HepG2 (cell line): ENCODE measurements around the gene PFDN2. TPM values are rescaled to one million over a fixed set of nuclear protein-coding genes. Genes with fewer than 3 reads are reported as not detected.

Source experiments
- ARID5B ChIP-seq: IDR thresholded peaks from 2 replicates; pipeline ENCODE4 v1.4.0; 2020; ENCODE audit warnings: mild to moderate bottlenecking, missing genetic modification reagents
- CC2D1A ChIP-seq: sonication (generic); formaldehyde crosslinking; IDR thresholded peaks from 2 replicates; pipeline ENCODE4 v1.8.1; 2023; ENCODE audit warnings: mild to moderate bottlenecking, missing genetic modification reagents
- GABPB1 ChIP-seq: IDR thresholded peaks from 2 replicates; pipeline ENCODE4 v1.6.1; 2016; ENCODE audit warnings: mild to moderate bottlenecking, missing genetic modification reagents, moderate library complexity, missing compliant biosample characterization
- LBX2 ChIP-seq: sonication (generic); formaldehyde crosslinking; IDR thresholded peaks from 2 replicates; pipeline ENCODE4 v1.5.0; 2020; ENCODE audit warnings: missing genetic modification reagents, mild to moderate bottlenecking, borderline replicate concordance
- LCORL ChIP-seq, 2 experiments: fragments of 450-650 bp in 1 of 2; sonication (generic) in 1 of 2; formaldehyde crosslinking in 1 of 2; IDR thresholded peaks; 2 replicates each; pipeline versions ENCODE4 v1.5.0 to v1.6.1; 2017 to 2020; ENCODE audit warnings: antibody characterized with exemption in 1 of 2, missing genetic modification reagents in 1 of 2
- MXD4 ChIP-seq: IDR thresholded peaks from 2 replicates; pipeline ENCODE4 v1.6.1; 2016; ENCODE audit warnings: mild to moderate bottlenecking, missing biosample characterization, missing genetic modification reagents
- MZF1 ChIP-seq: sonication (generic); formaldehyde crosslinking; IDR thresholded peaks from 2 replicates; pipeline ENCODE4 v1.8.1; 2023; ENCODE audit warnings: mild to moderate bottlenecking, missing genetic modification reagents, borderline replicate concordance
- NFYC ChIP-seq: IDR thresholded peaks from 2 replicates; pipeline ENCODE4 v1.6.1; 2016; ENCODE audit warnings: missing genetic modification reagents, missing compliant biosample characterization
- PITX1 ChIP-seq: sonication (generic); formaldehyde crosslinking; IDR thresholded peaks from 2 replicates; pipeline ENCODE4 v1.5.1; 2020; ENCODE audit warnings: mild to moderate bottlenecking, missing genetic modification reagents
- SNAPC5 ChIP-seq: sonication (generic); formaldehyde crosslinking; IDR thresholded peaks from 2 replicates; pipeline ENCODE4 v1.8.1; 2023; ENCODE audit warnings: mild to moderate bottlenecking, missing genetic modification reagents, borderline replicate concordance
- ZBTB21 ChIP-seq: sonication (generic); formaldehyde crosslinking; IDR thresholded peaks from 2 replicates; pipeline ENCODE4 v1.4.0; 2020; ENCODE audit warnings: missing genetic modification reagents
- ZNF12 ChIP-seq: sonication (generic); formaldehyde crosslinking; IDR thresholded peaks from 2 replicates; pipeline ENCODE4 v1.5.0; 2020; ENCODE audit warnings: missing genetic modification reagents
- ZNF121 ChIP-seq: sonication (generic); formaldehyde crosslinking; IDR thresholded peaks from 2 replicates; pipeline ENCODE4 v1.5.0; 2020; ENCODE audit warnings: mild to moderate bottlenecking, missing genetic modification reagents
- ZNF292 ChIP-seq: sonication (generic); formaldehyde crosslinking; IDR thresholded peaks from 2 replicates; pipeline ENCODE4 v1.8.1; 2022; ENCODE audit warnings: mild to moderate bottlenecking, low read depth, missing genetic modification reagents, borderline replicate concordance
- ZNF501 ChIP-seq: sonication (generic); formaldehyde crosslinking; IDR thresholded peaks from 2 replicates; pipeline ENCODE4 v1.5.1; 2020; ENCODE audit warnings: mild to moderate bottlenecking, moderate library complexity, missing genetic modification reagents
- ZNF513 ChIP-seq: sonication (generic); formaldehyde crosslinking; conservative IDR thresholded peaks from 2 replicates; pipeline ENCODE4 v1.5.0; 2020; ENCODE audit warnings: missing genetic modification reagents
- ZNF556 ChIP-seq: sonication (generic); formaldehyde crosslinking; IDR thresholded peaks from 2 replicates; pipeline ENCODE4 v1.4.0; 2020; ENCODE audit warnings: mild to moderate bottlenecking, missing genetic modification reagents, borderline replicate concordance
- ZNF569 ChIP-seq: sonication (generic); formaldehyde crosslinking; IDR thresholded peaks from 2 replicates; pipeline ENCODE4 v1.5.0; 2020; ENCODE audit warnings: mild to moderate bottlenecking, missing genetic modification reagents, moderate library complexity, borderline replicate concordance
- ZUFSP ChIP-seq: sonication (generic); formaldehyde crosslinking; IDR thresholded peaks from 2 replicates; pipeline ENCODE4 v1.9.0; 2021; ENCODE audit warnings: missing genetic modification reagents, mild to moderate bottlenecking, borderline replicate concordance
- polyA plus RNA-seq, 8 experiments: library from polyadenylated mRNA; depleted of rRNA in 3 of 8; stranded (reverse) in 7 of 8; unstranded in 1 of 8; fragments of >200 nt; fragmentation: Illumina TruSeq in 4 of 8; extraction: Trizol in 4 of 8; gene quantifications; 2 replicates each; pipeline versions ENCODE4 v1.2.1 to v1.2.3, GENCODE V29; 2011 to 2016; ENCODE audit warnings: low read depth in 4 of 8, missing spikeins in 1 of 8, mixed read lengths in 1 of 8; ENCODE audit not compliant: insufficient read depth in 1 of 8
- total RNA-seq, 5 experiments: library from RNA; depleted of rRNA; stranded (reverse); fragments of >200 nt; fragmentation: Illumina TruSeq; extraction: Trizol; gene quantifications; 2 replicates each; pipeline ENCODE4 v1.2.3, GENCODE V29; 2016; ENCODE audit warnings: low read depth in 1 of 5
- TF ChIP-seq, protein P1 (sequence below): sonication (generic); formaldehyde crosslinking; IDR thresholded peaks from 2 replicates; pipeline ENCODE4 v1.4.0; 2020; ENCODE audit warnings: missing genetic modification reagents, low read depth, mild to moderate bottlenecking, borderline replicate concordance

PFDN2 gene
- total and polyA plus RNA-seq, 2 of the 13 experiments (the other 11 are each of a cell fraction or from before 2014, with no cell fraction given), result 62.6 to 63.6 TPM

GRCh38 chr1:161082996-161083747 lies 34.7 kb downstream of the PFDN2 start (continued):
- TF ChIP-seq ARID5B (CRISPR knock-in tag) (0 out of 2 replicates have a peak, but pooled peaks have one; percentile 30), ZNF513 (CRISPR knock-in tag) (no peak), ZUFSP (CRISPR knock-in tag) (no peak), ZNF556 (0 out of 2 replicates have a peak, but pooled peaks have one; percentile 31), ZBTB21 (CRISPR knock-in tag) (peak; percentile 98), CC2D1A (no peak), ZNF12 (peak; percentile 91), LCORL (IDR thresholded peaks at IDR 0.05) (no peak), LCORL (CRISPR knock-in tag; IDR thresholded peaks at IDR 0.05) (peak; percentile 34; the same call in 1 of the 2 replicates), GABPB1 (no peak), SNAPC5 (CRISPR knock-in tag) (no peak), LBX2 (CRISPR knock-in tag) (no peak), MZF1 (CRISPR knock-in tag) (no peak), ZNF501 (CRISPR knock-in tag) (no peak), ZNF121 (peak; percentile 92), NFYC (CRISPR knock-in tag) (no peak), MXD4 (CRISPR knock-in tag) (no peak), ZNF569 (CRISPR knock-in tag) (no peak), PITX1 (no peak), ZNF292 (CRISPR knock-in tag) (no peak)
- TF ChIP-seq, protein P1, sequence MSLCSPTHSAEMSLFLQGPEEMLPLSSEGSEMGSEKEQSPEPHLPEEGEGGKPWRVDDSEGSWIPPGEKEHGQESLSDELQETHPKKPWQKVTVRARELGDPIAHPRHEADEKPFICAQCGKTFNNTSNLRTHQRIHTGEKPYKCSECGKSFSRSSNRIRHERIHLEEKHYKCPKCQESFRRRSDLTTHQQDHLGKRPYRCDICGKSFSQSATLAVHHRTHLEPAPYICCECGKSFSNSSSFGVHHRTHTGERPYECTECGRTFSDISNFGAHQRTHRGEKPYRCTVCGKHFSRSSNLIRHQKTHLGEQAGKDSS, result no peak
